Measurements from ENCODE around the gene XIRP2. TPM values are rescaled to one million over a fixed set of nuclear protein-coding genes. Genes with fewer than 3 reads are reported as not detected.

The XIRP2 gene
- polyA plus RNA-seq, 2 of the 4 experiments (the other 2 are of a cell fraction) = not detected

DNA sequence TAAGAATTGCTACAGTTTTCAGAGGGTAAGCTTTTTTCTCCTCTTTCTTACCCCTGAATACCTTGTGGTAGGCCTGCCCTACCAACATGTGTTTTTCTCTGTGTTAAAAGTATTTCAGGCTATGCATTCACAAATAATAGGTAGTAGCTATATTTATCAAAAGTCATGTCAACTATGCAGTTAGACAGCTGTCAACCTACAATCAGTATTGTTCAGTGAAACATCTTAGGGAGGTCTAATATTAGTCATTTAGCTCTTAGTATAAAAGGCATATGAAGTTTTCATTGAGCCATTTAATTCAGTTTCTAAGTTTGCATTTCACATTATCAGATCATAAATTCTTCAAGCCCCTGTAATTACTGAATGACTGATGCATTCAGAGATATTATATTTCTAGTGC lies 36.7 kb downstream of the XIRP2 start:
- Histone ChIP-seq H3K9me3 (no peaks in the 10 kb centered on the region), H3K4me3 (no peak overlapping the region), H3K27ac (no peak overlapping the region), H3K4me1 (no peaks in the 10 kb centered on the region), H3K4me2 (no peak overlapping the region)
- ChIA-PET CTCF (no interaction called here), POLR2A (no interaction called here)
- DNase-seq (ENCODE audit: low read depth in 1 of 2, low spot score in 1 of 2) (no peak), ATAC-seq (no peak), FAIRE-seq (no peak)
- TF ChIP-seq CHD4 (IDR thresholded peaks at IDR 0.05; ENCODE audit: borderline replicate concordance) (no peak), PHF8 (IDR thresholded peaks at IDR 0.05; ENCODE audit: borderline replicate concordance, low read depth) (no peak), RFX5 (IDR thresholded peaks at IDR 0.05) (no peak), NFE2L2 (conservative IDR thresholded peaks at IDR 0.05; ENCODE audit: low read length) (no peak), POLR2A (IDR thresholded peaks at IDR 0.05; ENCODE audit: low read length) (no peak), RCOR1 (IDR thresholded peaks at IDR 0.05; ENCODE audit: low read depth, low read length) (no peak), EP300 (IDR thresholded peaks at IDR 0.05) (no peak), NR3C1 (IDR thresholded peaks at IDR 0.05) (no peak), KDM1A (IDR thresholded peaks at IDR 0.05; ENCODE audit: low read depth) (no peak)
- TF ChIP-seq, protein P1, sequence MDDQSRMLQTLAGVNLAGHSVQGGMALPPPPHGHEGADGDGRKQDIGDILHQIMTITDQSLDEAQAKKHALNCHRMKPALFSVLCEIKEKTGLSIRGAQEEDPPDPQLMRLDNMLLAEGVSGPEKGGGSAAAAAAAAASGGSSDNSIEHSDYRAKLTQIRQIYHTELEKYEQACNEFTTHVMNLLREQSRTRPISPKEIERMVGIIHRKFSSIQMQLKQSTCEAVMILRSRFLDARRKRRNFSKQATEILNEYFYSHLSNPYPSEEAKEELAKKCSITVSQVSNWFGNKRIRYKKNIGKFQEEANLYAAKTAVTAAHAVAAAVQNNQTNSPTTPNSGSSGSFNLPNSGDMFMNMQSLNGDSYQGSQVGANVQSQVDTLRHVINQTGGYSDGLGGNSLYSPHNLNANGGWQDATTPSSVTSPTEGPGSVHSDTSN (IDR thresholded peaks at IDR 0.05) = no peak

DNA sequence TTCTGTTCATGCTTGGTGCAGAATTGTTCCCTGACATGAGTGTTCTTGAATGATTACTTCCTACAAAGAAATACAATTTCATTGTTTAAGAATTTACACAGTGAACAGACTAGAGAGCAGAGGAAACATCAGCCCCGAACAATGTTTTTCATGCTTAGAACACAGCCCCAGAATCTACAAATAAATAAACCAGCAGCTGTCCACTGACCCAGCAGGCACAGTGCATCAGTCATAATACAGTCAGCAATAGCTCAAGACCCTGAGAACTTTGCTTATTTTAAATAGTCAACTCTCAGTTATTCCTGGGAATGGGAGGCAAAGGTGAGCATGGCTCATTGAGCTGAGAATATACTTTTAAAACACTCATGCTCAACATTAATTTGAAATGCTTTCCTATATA lies 38.4 kb downstream of the XIRP2 start:
- POLR2A ChIA-PET = no interaction called here
- no peaks in the 10 kb centered on the region for H3K4me1 ChIP-seq
- DNase-seq (ENCODE audit: low read depth in 1 of 2, low spot score in 1 of 2) (no peak), FAIRE-seq (no peak), ATAC-seq (no peak)
- H3K9me3 ChIP-seq = no peaks in the 10 kb centered on the region
- H3K4me2 ChIP-seq = no peak overlapping the region
- H3K27ac ChIP-seq = no peak overlapping the region
- WGBS (ENCODE audit: missing lambda C conversion rate) = 25% methylated on average over 1 of the region's 1 CpG
- TF ChIP-seq, protein P2, sequence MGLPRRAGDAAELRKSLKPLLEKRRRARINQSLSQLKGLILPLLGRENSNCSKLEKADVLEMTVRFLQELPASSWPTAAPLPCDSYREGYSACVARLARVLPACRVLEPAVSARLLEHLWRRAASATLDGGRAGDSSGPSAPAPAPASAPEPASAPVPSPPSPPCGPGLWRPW (IDR thresholded peaks at IDR 0.05) = no peak
- TF ChIP-seq HOXB5 (CRISPR knock-in tag; IDR thresholded peaks at IDR 0.05) (no peak), PHF8 (IDR thresholded peaks at IDR 0.05; ENCODE audit: borderline replicate concordance, low read depth) (no peak), RFX5 (IDR thresholded peaks at IDR 0.05) (no peak), ESRRA (IDR thresholded peaks at IDR 0.05; ENCODE audit: borderline replicate concordance, low read length) (no peak), FOSL2 (IDR thresholded peaks at IDR 0.05) (no peak), FOSL2 (CRISPR knock-in tag; IDR thresholded peaks at IDR 0.05) (no peak), RARB (CRISPR knock-in tag; IDR thresholded peaks at IDR 0.05) (no peak), ZC3H11A (IDR thresholded peaks at IDR 0.05) (no peak), FOSB (CRISPR knock-in tag; IDR thresholded peaks at IDR 0.05) (no peak), NPAS2 (CRISPR knock-in tag; IDR thresholded peaks at IDR 0.05; ENCODE audit: borderline replicate concordance) (no peak), RCOR1 (IDR thresholded peaks at IDR 0.05; ENCODE audit: low read depth, low read length) (no peak), BHLHE40 (IDR thresholded peaks at IDR 0.05; ENCODE audit: low read depth, low read length) (no peak), RNF2 (IDR thresholded peaks at IDR 0.05; ENCODE audit: borderline replicate concordance, low read depth) (no peak)
- TF ChIP-seq, protein P3, sequence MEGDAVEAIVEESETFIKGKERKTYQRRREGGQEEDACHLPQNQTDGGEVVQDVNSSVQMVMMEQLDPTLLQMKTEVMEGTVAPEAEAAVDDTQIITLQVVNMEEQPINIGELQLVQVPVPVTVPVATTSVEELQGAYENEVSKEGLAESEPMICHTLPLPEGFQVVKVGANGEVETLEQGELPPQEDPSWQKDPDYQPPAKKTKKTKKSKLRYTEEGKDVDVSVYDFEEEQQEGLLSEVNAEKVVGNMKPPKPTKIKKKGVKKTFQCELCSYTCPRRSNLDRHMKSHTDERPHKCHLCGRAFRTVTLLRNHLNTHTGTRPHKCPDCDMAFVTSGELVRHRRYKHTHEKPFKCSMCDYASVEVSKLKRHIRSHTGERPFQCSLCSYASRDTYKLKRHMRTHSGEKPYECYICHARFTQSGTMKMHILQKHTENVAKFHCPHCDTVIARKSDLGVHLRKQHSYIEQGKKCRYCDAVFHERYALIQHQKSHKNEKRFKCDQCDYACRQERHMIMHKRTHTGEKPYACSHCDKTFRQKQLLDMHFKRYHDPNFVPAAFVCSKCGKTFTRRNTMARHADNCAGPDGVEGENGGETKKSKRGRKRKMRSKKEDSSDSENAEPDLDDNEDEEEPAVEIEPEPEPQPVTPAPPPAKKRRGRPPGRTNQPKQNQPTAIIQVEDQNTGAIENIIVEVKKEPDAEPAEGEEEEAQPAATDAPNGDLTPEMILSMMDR (IDR thresholded peaks at IDR 0.05) = no peak
- H3K4me3 ChIP-seq = no peak overlapping the region
- CTCF ChIA-PET = no interaction called here

DNA sequence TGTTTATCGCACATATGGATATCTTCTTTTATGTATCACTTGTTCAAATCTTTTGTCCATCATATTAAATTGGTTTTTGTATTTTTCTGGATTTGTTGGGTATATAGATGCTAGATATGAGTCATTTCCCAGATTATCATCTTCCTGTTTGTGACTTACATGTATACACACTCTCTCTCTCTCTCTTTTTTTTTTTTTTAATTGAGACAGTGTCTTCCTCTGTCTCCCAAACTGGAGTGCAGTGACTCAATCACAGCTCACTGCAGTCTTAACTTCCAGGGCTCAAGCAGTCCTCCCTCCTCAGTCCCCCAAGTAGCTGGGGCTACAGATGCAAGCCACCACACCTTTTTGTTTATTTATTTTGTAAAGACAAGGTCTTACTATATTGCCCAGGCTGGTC lies 43.8 kb downstream of the XIRP2 start:
- Histone ChIP-seq H3K9me3 (no peaks in the 10 kb centered on the region), H3K27ac (no peak overlapping the region), H3K4me1 (no peaks in the 10 kb centered on the region), H3K4me2 (no peak overlapping the region), H3K4me3 (no peak overlapping the region)
- 81% methylated on average over 1 of the region's 1 CpG for WGBS (ENCODE audit: missing lambda C conversion rate)
- no peak for TF ChIP-seq SREBF2 (IDR thresholded peaks at IDR 0.05)
- no peak for TF ChIP-seq MYC (IDR thresholded peaks at IDR 0.05; ENCODE audit: borderline replicate concordance, low read length)
- TF ChIP-seq RFX5 (IDR thresholded peaks at IDR 0.05) = no peak
- TF ChIP-seq SMC3 (IDR thresholded peaks at IDR 0.05) = no peak
- no peak for TF ChIP-seq JUN (IDR thresholded peaks at IDR 0.05)
- no peak for TF ChIP-seq PHF8 (IDR thresholded peaks at IDR 0.05; ENCODE audit: borderline replicate concordance, low read depth)
- TF ChIP-seq, protein P3 (IDR thresholded peaks at IDR 0.05) = no peak
- TF ChIP-seq MAZ (IDR thresholded peaks at IDR 0.05; ENCODE audit: borderline replicate concordance, low read depth, low read length) = no peak
- no peak for TF ChIP-seq NFE2L2 (conservative IDR thresholded peaks at IDR 0.05; ENCODE audit: low read length)
- ChIA-PET POLR2A (no interaction called here), CTCF (no interaction called here)
- no peak for ATAC-seq
- DNase-seq (ENCODE audit: low read depth in 1 of 2, low spot score in 1 of 2) = no peak
- no peak for FAIRE-seq
